GM12864 (cell line): ENCODE data around the gene PRC1.
"Not testable (repeated sequence)": the region's sequence is repeated elsewhere in the genome, so short reads cannot be mapped to it uniquely, and the experiment has no call there.

ENCODE experiments used
- DNase-seq: peaks from one replicate; pipeline ENCODE4 v3.0.0-alpha.2; 2011; ENCODE audit warnings: low read depth
- H3K4me3 ChIP-seq: 2 replicates; pipeline ENCODE4 v1.5.1; 2011; ENCODE audit warnings: mild to moderate bottlenecking, low read depth, low read length, control low read depth
- CTCF ChIP-seq: IDR thresholded peaks from 2 replicates; pipeline ENCODE4 v1.5.1; 2011; ENCODE audit warnings: low read depth, mild to moderate bottlenecking, moderate library complexity, low read length, control low read depth, inconsistent platforms; ENCODE audit errors: missing control alignments

PRC1 gene

GRCh38 chr15:90929246-90930019 is 64.9 kb downstream of the PRC1 start:
- TF ChIP-seq CTCF = no peak
- DNase-seq = no peak
- peak overlapping the region; percentile 99 for H3K4me3 ChIP-seq

- not testable (repeated sequence) for H3K4me3 ChIP-seq, DNase-seq
Measured at GRCh38 chr15:90928106-90928505, 66.2 kb downstream of the PRC1 start.

- H3K4me3 ChIP-seq, DNase-seq: not testable (repeated sequence)
Measured at GRCh38 chr15:90926766-90927165, 67.6 kb downstream of the PRC1 start.

GRCh38 chr15:90924375-90924774 is 70.0 kb downstream of the PRC1 start:
- DNase-seq = peak; percentile 58
- TF ChIP-seq CTCF = no peak

GRCh38 chr15:90922712-90923322 is 71.5 kb downstream of the PRC1 start:
- not testable (repeated sequence) for H3K4me3 ChIP-seq
- DNase-seq = peak; percentile 43

More at GRCh38 chr15:90924375-90924774, 70.0 kb downstream of the PRC1 start:
- H3K4me3 ChIP-seq = no peak overlapping the region; the same call in 1 of the 2 replicates

GRCh38 chr15:90921887-90922286 is 72.4 kb downstream of the PRC1 start:
- no peak for TF ChIP-seq CTCF
- DNase-seq = no peak
- H3K4me3 ChIP-seq = no peak overlapping the region

- DNase-seq = no peak
- H3K4me3 ChIP-seq = no peak overlapping the region
- no peak for TF ChIP-seq CTCF
Measured at GRCh38 chr15:90918835-90919234, 75.5 kb downstream of the PRC1 start.

- no peak overlapping the region for H3K4me3 ChIP-seq
- DNase-seq = no peak
Measured at GRCh38 chr15:90918034-90918788, 76.1 kb downstream of the PRC1 start.

More at GRCh38 chr15:90918034-90918788, 76.1 kb downstream of the PRC1 start:
- TF ChIP-seq CTCF = no peak
